Occipital lobe (tissue), 3 donors: ENCODE data around the gene TCF3. TPM values are rescaled to one million over a fixed set of nuclear protein-coding genes. Genes with fewer than 3 reads are reported as not detected.

Experiments used
- DNase-seq: peaks from one replicate; lab custom pipeline; 2025; lab: John Stamatoyannopoulos, UW
- small RNA-seq: library from RNA; depleted of rRNA; stranded (forward); fragments of <200 nt; gene quantifications from one replicate; pipeline ENCODE3, GENCODE V24; 2014
- total RNA-seq: library from RNA; depleted of rRNA; stranded (reverse); fragments of >200 nt; gene quantifications from one replicate; pipeline ENCODE4 v1.2.3, GENCODE V29; 2014

The TCF3 gene
- total RNA-seq, 1 donor from 2014 or later = 20.9 TPM

- DNase-seq = no peak
These were observed 85.1 kb downstream of the TCF3 start for GRCh38 chr19:1567116-1567847.

GRCh38 chr19:1566392-1567115 is 85.9 kb downstream of the TCF3 start:
- DNase-seq = peak; percentile 78

GRCh38 chr19:1563251-1563650 is 89.2 kb downstream of the TCF3 start:
- no peak for DNase-seq

- no peak for DNase-seq
These were observed 91.1 kb downstream of the TCF3 start for GRCh38 chr19:1561236-1561842.

- DNase-seq = no peak
These were observed 92.0 kb downstream of the TCF3 start for GRCh38 chr19:1560286-1560882.

Small RNA genes lying within 50 kb of the gene (small RNA-seq; reads per million reads assigned to genes)
- gene AC005943.2 = not detected
- gene RN7SL477P = not detected
- gene RNU6-1223P = not detected

Other genes with a start within 250 kb of the TCF3 start
- gene DAZAP1, start 245.0 kb downstream of the TCF3 start, total RNA-seq = 35.7 TPM
- 252 TPM for gene RPS15, start 214.2 kb downstream of the TCF3 start, total RNA-seq
- gene APC2, start 202.5 kb downstream of the TCF3 start, total RNA-seq = 141 TPM
- gene C19orf25, start 173.4 kb downstream of the TCF3 start, total RNA-seq = 18.6 TPM
- gene PCSK4, start 162.3 kb downstream of the TCF3 start, total RNA-seq = 1.7 TPM
- 0.31 TPM for gene REEP6, start 161.4 kb downstream of the TCF3 start, total RNA-seq
- not detected for gene ADAMTSL5, start 139.6 kb downstream of the TCF3 start, total RNA-seq
- gene PLK5, start 128.5 kb downstream of the TCF3 start, total RNA-seq = not detected
- 58.5 TPM for gene MEX3D, start 84.3 kb downstream of the TCF3 start, total RNA-seq
- 54.7 TPM for gene MBD3, start 59.8 kb downstream of the TCF3 start, total RNA-seq
- 39.6 TPM for gene UQCR11, start 47.2 kb downstream of the TCF3 start, total RNA-seq
- not detected for gene ONECUT3, start 100.9 kb upstream of the TCF3 start, total RNA-seq
- gene ATP8B3, start 159.7 kb upstream of the TCF3 start, total RNA-seq = under 0.01 TPM
- 2.8 TPM for gene REXO1, start 195.9 kb upstream of the TCF3 start, total RNA-seq
- gene KLF16, start 211.0 kb upstream of the TCF3 start, total RNA-seq = 3.3 TPM
- 50.5 TPM for gene ABHD17A, start 232.9 kb upstream of the TCF3 start, total RNA-seq